ENCODE data around the gene LAD1. TPM values are rescaled to one million over a fixed set of nuclear protein-coding genes. Genes with fewer than 3 reads are reported as not detected.

LAD1 gene
- 1 to 10 TPM in 1 of 4 donors, under 1 TPM in 2, not detected in 1; 0.26 to 4.8 (median 0.29) TPM for total RNA-seq

DNA sequence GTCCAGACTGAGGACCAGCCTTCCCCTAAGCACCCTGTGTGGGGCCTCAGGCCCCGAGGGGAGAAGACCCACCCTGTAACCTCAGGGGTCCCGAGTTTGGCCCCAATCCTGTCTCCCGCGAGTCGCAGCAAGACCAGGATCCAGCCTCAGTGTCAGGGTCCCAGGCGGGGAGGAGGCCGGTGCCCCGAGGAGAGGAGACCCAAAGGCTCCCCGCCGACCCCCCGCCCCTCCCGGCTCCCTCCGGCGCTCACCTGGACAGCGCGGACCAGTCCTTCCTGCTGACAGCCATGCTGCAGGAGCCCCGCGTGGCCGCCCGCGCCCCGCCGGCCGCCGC is at the start of gene LAD1:
LAD1 (minus strand) TSS at position 307 of the 334 bp plus-strand sequence; CDS start at position 289, 18 bp downstream.
- Histone ChIP-seq H3K27ac (no peak within 1 kb of the TSS), H3K9me3 (no peaks in the 10 kb centered on the region), H3K36me3 (no peaks in the 10 kb centered on the region), H3K27me3 (peaks cover 0 to 6% of the 10 kb centered on the region in 2 donors), H3K4me1 (no peaks in the 10 kb centered on the region), H3K4me3 (no peak within 1 kb of the TSS)
- TF ChIP-seq CTCF (IDR thresholded peaks at IDR 0.05) (no peak), POLR2A (IDR thresholded peaks at IDR 0.05) (no peak)
- no peak for DNase-seq
- intact Hi-C loops (cut with DNase I; ENCODE audit: low total_unique reads), result no loop called here

GRCh38 chr1:201447903-201448871 is 49.1 kb upstream of the LAD1 start:
- peak; percentile 81 to 85 for DNase-seq
- intact Hi-C loops (cut with DNase I; ENCODE audit: low total_unique reads), result loop anchor here (5.0 kb wide), 1 partner anchor 64 kb away; no protein-coding TSS in a partner anchor
- no peak for TF ChIP-seq POLR2A (IDR thresholded peaks at IDR 0.05)
- TF ChIP-seq CTCF (IDR thresholded peaks at IDR 0.05), result peak; percentile 86 to 93 (median 89)
- H3K4me3 ChIP-seq, result no peak overlapping the region
- H3K36me3 ChIP-seq, result no peaks in the 10 kb centered on the region
- H3K4me1 ChIP-seq, result peaks cover 3 to 10% of the 10 kb centered on the region in 2 donors
- no peaks in the 10 kb centered on the region for H3K9me3 ChIP-seq
- H3K27me3 ChIP-seq, result no peaks in the 10 kb centered on the region
- peak overlapping the region; percentile 23 to 24 for H3K27ac ChIP-seq

GRCh38 chr1:201445310-201445709 is 46.2 kb upstream of the LAD1 start:
- intact Hi-C loops (cut with DNase I; ENCODE audit: low total_unique reads), result loop anchor here (5.0 kb wide), 1 partner anchor 67 kb away; no protein-coding TSS in a partner anchor
- Histone ChIP-seq H3K27ac (no peak overlapping the region), H3K27me3 (no peaks in the 10 kb centered on the region), H3K36me3 (no peaks in the 10 kb centered on the region), H3K4me3 (no peak overlapping the region), H3K4me1 (peaks cover 0 to 3% of the 10 kb centered on the region in 2 donors), H3K9me3 (no peaks in the 10 kb centered on the region)
- no peak for DNase-seq
- TF ChIP-seq CTCF (IDR thresholded peaks at IDR 0.05) (no peak), POLR2A (IDR thresholded peaks at IDR 0.05) (no peak)

- Histone ChIP-seq H3K4me1 (peaks cover 0 to 3% of the 10 kb centered on the region in 2 donors), H3K9me3 (no peaks in the 10 kb centered on the region), H3K27ac (no peak overlapping the region), H3K4me3 (no peak overlapping the region), H3K36me3 (no peaks in the 10 kb centered on the region), H3K27me3 (no peaks in the 10 kb centered on the region)
- DNase-seq, result no peak
- TF ChIP-seq CTCF (IDR thresholded peaks at IDR 0.05), result no peak
- intact Hi-C loops (cut with DNase I; ENCODE audit: low total_unique reads), result loop anchor here (5.0 kb wide), 1 partner anchor 68 kb away; no protein-coding TSS in a partner anchor
Measured at GRCh38 chr1:201444792-201445191, 45.7 kb upstream of the LAD1 start.

DNA sequence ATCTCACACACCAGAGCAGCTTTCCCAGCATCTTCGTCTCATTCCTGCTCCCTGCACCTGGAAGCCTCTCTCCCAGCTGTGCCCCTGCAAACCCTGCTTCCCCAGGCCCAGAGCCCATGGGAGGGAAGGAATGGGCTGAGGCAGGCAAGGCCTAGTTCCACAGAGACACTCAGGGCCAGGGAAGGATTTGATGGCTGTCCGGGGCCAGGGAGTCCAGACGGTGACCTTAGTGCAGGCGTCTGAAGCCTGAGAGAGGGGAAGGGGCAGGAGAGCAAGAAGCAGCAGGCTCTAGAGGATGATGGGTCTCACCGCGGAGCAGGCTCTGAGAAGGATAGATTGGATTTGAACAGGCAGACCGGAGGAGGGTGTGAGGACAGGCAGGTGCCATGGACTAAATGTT is 44.6 kb upstream of the LAD1 start:
- intact Hi-C loops (cut with DNase I; ENCODE audit: low total_unique reads), result no loop called here
- no peak overlapping the region for H3K4me3 ChIP-seq

More for the DNA sequence above, 44.6 kb upstream of the LAD1 start:
- TF ChIP-seq POLR2A (IDR thresholded peaks at IDR 0.05) (no peak), CTCF (IDR thresholded peaks at IDR 0.05) (no peak)
- H3K9me3 ChIP-seq, result no peaks in the 10 kb centered on the region
- H3K36me3 ChIP-seq, result no peaks in the 10 kb centered on the region
- no peaks in the 10 kb centered on the region for H3K27me3 ChIP-seq
- peaks cover 0 to 3% of the 10 kb centered on the region in 2 donors for H3K4me1 ChIP-seq
- DNase-seq, result no peak
- no peak overlapping the region for H3K27ac ChIP-seq
